EH (cell line): ENCODE results near the gene BASP1.
"Not testable (repeated sequence)": the region's sequence is repeated elsewhere in the genome, so short reads cannot be mapped to it uniquely, and the experiment has no call there.

Experiments used
- DNase-seq: peaks from one replicate; pipeline ENCODE4 v3.0.0-alpha.2; 2015; ENCODE audit warnings: low read depth

BASP1 gene

DNA sequence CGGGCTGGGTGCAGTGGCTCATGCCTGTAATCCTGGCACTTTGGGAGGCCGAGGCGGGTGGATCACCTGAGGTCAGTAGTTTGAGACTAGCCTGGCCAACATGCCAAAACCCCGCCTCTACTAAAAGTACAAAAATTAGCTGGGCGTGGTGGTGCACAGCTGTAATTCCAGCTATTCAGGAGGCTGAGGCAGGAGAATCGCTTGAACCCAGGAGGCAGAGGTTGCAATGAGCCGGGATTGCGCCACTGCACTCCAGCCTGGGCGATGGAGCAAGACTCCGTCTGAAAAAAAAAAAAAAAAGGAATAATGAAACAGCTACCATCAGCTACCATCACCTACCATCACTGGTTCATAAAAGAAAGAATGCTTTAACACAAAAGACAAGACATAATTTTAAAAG is 25.9 kb upstream of the BASP1 start:
- not testable (repeated sequence) for DNase-seq

DNA sequence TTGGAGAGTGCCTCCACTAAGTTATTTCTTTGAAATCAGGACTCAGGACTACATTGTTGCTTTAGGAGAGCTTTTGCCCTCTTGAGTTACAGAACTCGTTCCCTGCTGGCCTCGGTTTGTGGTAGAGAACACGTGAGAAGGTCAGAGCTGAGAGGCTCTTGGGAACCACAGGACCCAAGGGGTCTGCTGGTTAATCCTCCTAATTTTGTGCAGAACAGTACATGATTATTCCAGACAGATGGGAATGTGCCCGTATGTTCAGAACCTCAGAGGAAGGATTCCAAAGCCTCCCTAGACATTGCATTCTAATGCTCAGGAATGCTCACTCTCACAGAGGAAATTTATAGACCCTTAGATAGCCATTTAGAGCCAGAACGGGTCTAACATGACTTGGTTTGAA is 25.2 kb upstream of the BASP1 start:
- DNase-seq, result peak; percentile 51

GRCh38 chr5:17196024-17196423 is 21.4 kb upstream of the BASP1 start:
- DNase-seq, result no peak

DNA sequence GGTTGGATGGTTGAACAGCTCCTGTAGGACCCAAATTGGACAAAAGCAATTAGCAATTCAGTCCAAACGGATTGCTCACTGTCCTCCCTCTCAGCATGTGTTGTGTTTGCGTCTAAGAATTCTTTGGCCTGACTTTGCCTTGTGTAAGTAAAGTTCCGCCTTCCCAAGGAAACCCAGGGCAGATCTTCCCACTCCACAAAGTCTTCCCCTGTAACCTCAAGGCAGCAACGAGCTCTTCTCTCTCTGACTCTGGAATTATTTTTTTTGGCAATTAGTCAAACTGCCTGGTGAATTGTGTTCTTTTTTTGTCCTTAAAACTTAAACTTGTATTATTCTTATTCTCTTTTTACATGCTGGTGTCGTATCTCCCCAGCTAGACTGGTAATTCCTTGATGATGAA is 20.7 kb upstream of the BASP1 start:
- peak; percentile 54 for DNase-seq

GRCh38 chr5:17203329-17204132 is 13.9 kb upstream of the BASP1 start:
- peak; percentile 86 for DNase-seq

DNA sequence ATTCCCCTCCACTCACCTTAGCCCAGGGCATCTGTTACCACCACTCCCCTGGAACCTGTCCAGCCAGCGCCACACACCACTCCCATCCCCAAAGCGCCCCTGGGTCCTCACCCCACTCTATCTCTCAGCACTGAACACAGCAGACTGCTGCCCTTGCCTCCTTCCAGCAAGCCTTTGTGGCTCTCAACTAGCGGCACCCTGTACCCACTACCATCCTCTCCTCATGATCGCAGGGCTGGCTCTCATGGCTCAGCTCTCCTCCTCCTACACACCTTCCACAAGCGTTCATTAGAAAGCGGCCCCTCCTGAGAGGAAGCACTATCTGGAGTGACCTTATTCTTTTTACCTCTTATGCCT is 13.3 kb upstream of the BASP1 start:
- DNase-seq, result no peak

DNA sequence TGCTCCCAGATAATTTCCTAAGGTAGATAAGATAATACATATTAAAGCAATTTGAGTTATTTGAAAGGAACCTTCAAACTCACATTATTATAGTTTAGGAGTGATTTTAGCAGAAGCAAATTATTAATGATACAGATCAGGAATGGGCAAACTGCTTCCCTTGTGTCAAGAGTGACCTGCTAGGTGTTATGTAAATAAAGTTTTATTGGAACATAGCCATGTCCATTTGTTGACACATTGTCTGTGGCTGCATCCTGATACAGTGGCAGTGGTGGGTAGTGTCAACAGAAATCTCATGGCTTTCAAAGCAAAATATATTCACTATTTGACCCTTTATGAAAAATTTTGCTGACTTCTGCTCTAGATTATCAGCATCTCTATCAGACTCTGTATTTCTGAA is 11.4 kb upstream of the BASP1 start:
- DNase-seq, result no peak

GRCh38 chr5:17212191-17212590 is 5.2 kb upstream of the BASP1 start:
- no peak for DNase-seq

GRCh38 chr5:17212996-17213395 is 4.4 kb upstream of the BASP1 start:
- no peak for DNase-seq

- DNase-seq, result no peak
Observed at GRCh38 chr5:17213938-17214337, 3.5 kb upstream of the BASP1 start.

- no peak for DNase-seq
Observed at GRCh38 chr5:17214893-17215292, 2.5 kb upstream of the BASP1 start.

DNA sequence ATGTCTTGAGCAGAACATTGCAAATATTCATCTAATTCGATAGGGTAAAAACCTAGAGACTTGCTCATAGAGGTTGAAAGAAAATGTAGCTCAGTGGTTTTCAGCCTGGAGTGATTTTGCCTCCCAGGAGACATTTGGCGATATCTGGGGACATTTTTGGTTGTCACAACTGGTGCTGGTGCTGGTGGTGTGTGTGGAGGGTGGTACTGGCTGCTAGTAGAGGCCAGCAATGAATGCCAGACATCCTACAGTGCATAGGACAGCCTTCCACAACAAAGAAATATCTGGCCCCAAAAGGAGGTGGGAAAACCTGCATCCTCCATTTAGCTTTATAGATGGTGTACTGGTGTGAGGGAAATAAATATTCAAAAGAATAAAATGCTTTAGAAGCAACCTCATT is 2.1 kb upstream of the BASP1 start:
- DNase-seq, result no peak

DNA sequence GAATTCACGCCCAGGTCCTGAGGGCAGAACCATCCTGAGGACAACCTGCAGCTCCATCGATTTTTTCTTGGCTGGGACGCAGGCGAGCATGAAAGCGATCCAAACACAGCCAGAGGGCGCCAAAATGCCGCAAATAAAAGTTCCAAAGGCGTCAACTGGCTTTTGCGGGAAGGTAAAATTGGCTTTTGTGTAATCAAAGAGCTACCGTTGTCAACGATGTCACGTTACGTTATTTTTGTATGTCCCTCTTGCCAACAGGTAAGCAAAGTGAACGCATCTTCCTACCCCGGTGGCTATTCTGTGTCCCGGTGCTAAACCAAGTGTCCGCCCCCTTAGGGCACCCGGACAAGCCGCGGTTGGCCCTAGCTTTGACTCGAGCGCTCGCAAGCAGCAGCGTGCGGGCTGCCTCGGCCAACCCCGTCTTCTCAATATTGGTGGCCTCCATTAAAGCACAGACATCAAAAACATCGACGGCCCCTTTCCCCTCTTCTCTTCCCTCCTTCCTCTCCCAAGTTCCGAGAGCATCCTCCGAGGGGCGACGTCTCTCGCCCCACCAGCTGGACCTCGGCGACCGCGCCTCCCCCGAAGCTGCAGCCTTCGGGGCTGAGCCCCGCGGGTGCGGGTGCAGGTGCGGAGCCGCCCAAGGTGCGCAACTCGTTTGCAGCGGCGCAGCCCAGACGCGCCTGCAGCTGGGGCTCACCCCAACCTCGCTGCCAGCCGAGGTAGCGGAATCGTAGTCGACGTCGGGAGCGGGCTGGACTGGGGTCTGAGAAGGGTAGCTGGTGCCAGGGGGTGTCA is 1.1 kb upstream of the BASP1 start:
- peak; percentile 78 for DNase-seq

GRCh38 chr5:17216974-17217492 is 398 bp upstream of the BASP1 start:
- DNase-seq, result peak; percentile 57

GRCh38 chr5:17218353-17219005 is 1.0 kb downstream of the BASP1 start:
- peak; percentile 86 for DNase-seq

DNA sequence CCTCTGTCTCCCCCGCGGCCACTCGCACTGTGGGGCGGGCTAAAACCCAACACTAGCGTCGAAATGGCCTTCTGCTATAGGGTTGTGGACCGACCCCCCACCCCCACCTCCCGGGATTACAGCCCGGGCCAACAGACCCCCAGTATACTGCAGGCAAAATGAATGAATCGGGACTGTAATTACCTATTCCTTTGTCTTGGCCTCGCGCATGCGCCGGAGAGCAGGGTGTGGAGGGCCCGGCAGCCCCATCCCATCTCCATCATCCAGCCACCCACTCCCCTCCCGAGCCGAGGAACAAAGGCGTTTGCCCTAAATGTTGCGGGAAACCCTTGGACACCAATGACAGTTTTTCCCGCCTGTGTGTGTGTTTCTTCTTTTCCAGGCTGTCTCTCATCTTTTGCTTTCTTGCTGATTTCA is 1.6 kb downstream of the BASP1 start:
- peak; percentile 48 for DNase-seq

DNA sequence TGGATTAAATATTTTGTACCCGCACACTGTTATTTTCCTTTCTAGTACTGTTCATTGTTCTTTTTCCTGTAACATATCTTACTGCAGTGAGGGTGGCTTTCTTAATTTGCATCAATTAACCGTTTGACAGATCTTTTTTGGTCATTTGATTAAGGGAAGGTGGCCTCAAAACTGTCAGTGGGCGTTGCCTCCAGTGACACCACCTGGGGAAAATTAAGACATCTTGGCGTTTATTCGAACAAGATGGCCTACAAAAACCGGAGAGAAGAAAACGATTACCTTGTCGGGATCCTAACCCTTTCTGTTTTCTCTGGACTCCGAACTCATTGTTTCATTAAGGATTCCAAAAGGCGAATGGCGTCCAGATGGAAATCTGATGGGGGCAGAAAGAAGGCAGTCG is 2.0 kb downstream of the BASP1 start:
- DNase-seq, result no peak

DNA sequence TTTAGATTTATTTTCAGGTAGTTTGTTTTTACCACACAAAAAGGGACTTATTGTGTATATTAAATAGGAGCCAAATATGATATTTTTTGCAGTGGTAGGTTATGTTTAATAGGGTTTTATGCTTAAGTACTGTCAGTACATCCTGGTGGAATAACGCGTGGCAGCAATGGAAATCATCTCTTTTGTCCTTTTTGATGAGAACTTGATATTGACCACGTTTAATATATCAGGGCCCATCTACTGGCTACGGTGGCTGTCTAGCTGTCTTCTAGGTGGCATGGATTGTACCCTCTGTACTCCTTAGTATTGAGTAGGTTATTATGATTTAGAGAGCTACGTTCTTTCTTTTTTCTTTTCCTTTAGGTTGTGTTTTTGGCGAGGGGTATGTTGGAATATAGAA is 2.6 kb downstream of the BASP1 start:
- no peak for DNase-seq

- no peak for DNase-seq
Observed at GRCh38 chr5:17220469-17220868, 3.0 kb downstream of the BASP1 start.

- DNase-seq, result no peak
Observed at GRCh38 chr5:17221843-17222636, 4.6 kb downstream of the BASP1 start.

DNA sequence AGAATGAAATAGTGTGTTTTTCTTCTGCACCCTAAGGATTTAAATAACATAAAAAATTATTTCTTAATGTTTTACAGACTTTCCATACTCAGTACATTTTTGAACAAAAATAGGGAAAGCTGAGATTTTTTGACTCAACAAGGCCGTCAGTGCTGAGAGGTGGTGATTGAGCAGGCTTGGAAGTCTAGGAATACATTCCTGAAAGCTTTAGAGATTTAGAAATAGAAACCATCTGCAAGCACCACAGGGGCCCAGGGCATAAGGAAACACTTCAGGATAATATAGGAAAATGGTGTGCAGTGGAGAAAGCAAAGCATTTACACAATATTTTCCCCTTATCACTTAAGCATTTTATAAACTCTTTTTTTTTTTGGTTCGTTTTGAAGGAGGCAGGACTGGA is 5.2 kb downstream of the BASP1 start:
- DNase-seq, result peak; percentile 52
